HUDEP-2 (cell line): ENCODE results near the gene AMOTL1.
"Not testable (repeated sequence)": the region's sequence is repeated elsewhere in the genome, so short reads cannot be mapped to it uniquely, and the experiment has no call there.

ENCODE experiments used
- DNase-seq, 76 experiments: peaks; one replicate each; lab custom pipeline; 2025; ENCODE audit not compliant: unreplicated experiment in 76 of 76; lab: John Stamatoyannopoulos, UW

Gene AMOTL1

DNA sequence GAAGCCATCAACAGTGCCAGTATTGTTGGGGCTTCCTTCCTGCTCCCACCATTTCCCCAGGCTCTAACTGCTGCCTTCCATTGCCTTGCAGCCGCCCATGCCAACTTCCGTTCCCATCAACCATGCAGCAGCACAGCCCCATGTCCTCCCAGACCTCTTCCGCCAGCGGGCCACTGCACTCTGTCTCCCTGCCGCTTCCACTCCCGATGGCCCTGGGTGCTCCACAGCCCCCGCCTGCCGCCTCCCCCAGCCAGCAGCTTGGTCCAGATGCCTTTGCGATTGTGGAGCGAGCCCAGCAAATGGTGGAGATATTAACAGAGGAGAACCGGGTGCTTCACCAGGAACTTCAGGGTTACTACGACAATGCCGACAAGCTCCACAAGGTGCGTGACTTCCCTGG is 53.3 kb downstream of the AMOTL1 start:
- DNase-seq, result no peak

DNA sequence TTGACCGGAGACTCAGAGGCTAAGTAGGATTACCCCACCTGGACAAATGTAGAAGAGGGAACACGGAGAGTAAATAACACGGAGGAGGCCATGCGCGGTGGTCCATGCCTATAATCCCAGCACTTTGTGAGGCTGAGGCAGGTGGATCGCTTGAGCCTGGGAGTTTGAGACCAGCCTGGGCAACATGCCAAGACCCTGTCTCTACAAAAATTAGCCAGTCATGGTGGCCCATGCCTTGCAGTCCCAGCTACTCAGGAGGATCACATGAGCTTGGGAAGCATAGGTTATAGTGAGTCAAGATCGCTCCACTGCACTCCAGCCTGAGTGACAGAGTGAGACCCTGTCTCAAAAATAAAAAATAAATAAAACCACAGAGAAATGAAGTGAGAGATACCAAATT is 53.9 kb downstream of the AMOTL1 start:
- no peak for DNase-seq

DNA sequence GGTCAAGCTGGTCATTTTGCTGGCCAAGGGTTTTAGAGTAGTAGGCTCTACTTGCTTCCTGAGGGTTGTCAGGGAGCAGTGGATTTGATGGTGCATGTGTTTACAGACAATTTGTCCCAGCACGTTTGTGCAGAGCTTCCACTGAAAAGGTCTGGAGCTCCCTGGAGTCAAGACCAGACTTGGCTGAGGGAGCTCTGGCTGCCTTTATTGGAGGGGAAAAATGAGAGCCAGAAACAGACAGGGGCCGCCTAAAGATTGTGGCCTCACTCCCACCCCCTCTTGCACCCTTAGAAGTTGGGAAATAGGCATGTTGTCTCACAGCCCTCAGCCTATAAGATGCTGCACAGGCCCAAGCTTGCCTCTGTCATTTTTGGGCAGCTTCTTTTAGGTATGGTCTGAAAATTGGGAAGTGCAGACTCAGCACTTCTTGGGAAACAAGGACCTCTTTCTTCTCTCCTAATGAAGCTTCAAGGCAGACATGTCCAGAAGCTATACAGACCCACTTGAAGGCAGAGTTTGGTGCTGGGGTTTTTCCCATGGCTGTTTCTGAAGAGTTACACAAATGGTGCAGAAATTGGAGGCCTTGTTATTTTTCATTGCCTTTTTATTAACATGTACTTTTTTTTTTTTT is 55.1 kb downstream of the AMOTL1 start:
- DNase-seq, result no peak

DNA sequence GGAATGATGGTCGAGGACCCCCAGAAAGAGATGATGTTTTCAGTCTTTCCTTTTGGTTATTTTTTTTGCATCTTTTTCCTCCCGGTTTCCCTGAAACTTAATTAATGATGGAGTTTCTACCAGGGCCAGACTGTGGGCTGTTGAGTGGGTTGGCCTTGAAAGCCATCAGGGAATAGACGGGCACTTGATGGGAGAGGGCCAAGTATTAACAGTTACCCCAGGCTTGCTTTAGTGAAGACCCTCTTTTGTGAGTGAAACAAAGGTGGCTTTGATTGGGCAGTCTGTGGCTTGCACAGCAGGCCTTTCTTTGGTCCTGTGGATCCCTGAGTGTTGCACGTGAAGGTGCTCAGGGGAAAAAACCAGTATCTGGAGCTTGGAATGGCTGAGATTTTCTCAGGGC is 56.9 kb downstream of the AMOTL1 start:
- DNase-seq, result no peak

DNA sequence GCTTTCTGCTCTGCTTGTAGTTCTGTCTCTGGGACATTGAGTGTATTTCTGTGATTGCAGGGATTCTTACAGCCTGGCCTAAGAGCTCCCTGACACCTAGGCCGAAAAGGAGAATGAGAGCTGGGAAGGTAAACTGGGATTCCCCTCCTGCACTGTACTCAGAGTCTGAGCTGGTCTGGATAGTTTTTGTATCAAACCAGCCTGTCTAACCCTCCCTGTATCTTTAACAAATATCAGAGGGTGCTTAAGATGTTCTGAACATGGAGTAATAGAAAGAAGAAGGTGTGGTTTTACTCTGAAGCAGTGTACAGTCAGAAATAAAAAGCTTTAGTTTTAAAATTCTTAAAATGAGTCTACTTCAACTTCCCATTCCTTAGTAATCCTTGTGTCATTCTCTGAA is 57.3 kb downstream of the AMOTL1 start:
- no peak for DNase-seq

DNA sequence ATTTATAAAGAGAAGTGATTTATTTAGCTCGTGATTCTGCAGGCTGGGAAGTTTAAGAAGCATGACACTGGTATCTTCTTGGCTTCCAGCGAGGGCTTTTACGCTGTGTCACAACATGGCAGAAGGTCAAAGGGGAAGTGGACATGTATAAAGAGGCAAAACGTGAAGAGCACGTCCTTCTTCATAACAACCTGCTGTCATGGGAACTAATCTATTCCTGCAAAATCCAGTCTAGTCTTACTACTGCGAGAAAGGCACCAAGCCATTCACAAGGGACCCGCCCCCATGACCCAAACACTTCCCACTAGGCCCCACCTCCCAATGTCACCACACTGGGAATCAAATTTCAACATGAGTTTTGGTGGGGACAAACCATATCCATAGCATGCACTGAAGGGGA is 58.3 kb downstream of the AMOTL1 start:
- DNase-seq, result no peak

DNA sequence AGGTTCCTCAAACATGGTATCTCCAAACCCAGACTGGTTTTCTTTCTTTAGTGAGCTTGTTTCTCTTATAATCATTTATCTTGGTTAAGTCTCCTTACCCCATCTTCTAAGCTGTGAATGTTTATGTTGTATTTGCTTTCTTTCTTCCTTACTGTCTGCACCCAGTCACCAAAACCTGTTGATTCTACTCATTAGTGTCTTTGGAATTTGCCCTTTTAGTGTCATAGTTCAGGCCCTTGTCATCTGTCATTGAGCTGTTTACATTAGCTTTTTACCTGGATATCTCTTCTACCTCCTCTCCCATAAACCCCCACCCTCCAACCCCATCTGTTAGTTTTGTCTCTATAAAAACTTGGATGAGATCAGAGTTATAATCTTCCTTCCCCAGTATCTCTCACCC is 59.9 kb downstream of the AMOTL1 start:
- no peak for DNase-seq

DNA sequence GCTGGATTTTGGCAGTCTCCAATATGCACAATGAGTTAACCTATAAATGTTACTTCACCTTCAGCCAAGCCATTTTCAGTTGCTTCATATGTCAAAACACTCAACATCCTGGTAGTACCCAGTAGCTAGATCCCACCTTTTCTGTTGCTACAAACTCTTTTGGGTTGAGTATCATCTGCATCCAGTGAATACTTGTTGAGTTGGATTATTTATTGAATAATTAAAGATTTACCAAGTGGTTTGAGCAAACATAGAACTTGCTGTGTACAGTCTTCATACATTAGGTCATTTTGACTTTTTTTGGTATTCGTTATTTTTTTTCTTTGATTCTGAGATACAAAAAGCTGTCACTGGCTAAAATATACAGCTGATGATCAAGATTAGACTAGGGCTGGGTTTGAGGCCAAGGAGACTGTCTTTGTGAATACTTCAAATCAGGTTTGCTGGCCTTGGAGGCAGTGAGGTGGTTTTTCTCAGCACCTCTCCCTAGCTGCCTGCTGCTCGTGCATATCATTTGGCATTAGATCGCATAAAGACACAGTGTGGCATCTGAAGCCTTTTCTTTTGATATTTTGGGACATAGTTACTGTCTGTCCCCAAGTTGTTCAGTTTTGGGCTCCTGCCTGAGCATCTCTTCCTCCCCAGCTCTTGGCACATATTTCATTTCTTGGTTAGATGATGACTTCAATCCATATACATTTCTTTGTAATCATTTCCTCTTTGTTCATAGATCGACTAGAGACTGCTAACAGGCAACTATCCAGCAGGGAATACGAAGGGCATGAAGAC is 62.8 kb downstream of the AMOTL1 start:
- DNase-seq, result no peak

DNA sequence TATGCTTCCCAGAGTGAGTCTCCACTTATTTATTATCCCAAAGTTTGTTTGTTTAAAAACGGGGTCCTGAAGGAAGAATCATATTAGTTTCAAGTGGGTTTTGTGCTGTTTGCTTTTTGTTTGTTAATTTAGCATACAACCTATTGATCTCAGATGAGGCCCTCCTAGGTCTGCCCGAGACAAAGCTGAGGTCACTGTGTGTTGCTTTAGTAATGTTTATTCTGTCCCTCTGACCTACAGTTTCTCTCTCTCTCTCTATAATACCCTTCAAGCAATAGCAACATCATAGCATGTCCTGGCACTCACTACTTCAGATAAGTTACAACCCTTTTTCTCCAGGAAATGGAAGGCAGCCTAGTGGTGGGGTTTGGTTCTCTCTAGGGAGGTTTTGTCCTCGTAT is 63.4 kb downstream of the AMOTL1 start:
- no peak for DNase-seq

DNA sequence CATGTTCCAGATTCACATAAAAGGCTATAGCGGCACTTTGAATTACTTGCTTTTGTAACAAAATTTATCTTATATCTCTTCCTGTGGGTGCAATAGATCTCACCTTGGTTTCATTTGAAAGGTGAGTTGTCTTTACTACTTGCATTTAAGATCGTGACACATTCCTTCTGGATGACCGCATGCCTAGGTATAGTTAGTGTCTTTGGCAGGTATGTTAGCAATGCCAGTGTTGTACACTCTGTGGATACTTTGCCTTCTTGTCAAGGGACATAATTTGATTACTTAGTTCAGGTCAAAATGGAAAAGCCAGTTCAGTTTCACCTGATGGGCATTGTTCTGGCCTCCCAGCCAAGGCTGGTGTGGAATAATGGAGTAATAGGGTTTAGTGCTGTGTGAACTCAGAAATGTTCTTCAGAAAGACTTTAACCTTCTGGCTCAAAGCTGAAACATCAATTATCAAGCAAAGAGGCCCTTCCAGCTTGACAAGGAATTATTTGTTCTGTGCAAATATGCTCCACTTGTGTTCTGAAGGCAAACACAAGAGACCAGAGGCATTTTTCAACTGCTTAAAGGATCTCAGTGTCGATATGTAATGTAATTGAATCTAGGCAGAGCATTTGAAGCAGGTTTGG is 64.6 kb downstream of the AMOTL1 start:
- DNase-seq, result no peak

DNA sequence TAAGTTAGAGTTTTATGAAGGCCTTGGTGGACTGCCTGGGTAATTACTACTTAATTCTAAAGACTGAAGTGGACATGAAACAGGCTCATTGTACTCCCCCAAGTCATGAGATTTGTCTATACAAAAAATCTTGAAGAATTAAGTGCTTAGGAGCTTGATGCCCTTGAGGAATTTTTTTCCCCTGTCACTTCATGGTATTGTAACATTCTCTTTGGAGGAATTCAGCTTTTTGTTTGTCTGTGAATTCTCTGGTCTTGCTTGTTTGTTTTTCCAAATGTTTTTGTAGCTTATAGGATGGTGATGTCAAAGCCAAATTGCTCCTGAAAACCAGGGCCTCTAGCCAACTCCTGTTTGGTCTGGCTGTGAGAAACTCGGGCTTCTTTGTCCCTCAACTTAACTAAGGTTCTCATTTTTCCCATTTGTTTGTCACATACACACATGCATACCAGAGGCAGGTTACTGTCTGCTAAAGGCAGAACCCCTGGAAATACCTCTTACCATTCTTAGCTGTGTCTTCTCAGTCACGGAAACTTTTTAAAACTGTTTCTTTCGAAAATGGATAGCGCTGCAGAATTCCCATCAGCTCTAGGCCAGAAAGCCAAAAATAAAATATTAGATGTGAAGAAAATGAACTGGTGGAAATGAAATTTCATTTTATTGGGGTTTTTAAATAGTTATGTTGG is 66.9 kb downstream of the AMOTL1 start:
- no peak for DNase-seq

DNA sequence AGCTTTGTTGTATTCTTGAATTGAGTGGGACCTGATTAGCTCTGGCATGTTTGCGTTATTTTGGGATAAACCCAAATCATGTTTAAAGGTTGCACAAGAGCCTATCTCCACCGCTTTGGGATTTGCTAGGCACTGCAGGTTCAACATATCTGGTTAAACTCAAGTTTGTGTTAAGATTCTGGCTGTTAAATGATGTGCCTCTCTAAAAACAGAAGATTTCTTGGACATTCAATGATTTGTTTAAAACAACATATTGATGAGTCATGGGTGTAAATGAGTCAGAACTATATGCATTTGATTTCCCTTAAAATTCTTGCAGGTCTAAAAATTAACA is 67.4 kb downstream of the AMOTL1 start:
- no peak for DNase-seq

DNA sequence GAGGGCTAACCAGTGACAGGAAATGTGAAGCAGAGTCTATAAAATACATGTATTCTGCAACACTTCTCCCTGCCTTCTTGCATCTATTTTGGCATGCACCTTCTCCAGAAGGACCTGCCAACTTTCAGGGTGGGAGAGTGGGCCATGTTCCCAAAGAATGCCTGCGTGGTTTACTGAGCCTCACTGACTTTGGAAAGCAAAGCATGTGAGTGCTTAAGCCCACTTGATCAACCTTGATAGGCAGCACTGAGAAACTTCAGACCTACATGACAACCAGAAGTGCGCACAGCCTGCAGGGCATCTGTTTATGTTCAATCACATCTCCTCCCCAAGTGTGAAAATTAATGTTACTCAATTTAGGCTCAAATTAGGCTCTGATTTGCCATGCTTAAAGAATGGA is 69.2 kb downstream of the AMOTL1 start:
- DNase-seq, result no peak

DNA sequence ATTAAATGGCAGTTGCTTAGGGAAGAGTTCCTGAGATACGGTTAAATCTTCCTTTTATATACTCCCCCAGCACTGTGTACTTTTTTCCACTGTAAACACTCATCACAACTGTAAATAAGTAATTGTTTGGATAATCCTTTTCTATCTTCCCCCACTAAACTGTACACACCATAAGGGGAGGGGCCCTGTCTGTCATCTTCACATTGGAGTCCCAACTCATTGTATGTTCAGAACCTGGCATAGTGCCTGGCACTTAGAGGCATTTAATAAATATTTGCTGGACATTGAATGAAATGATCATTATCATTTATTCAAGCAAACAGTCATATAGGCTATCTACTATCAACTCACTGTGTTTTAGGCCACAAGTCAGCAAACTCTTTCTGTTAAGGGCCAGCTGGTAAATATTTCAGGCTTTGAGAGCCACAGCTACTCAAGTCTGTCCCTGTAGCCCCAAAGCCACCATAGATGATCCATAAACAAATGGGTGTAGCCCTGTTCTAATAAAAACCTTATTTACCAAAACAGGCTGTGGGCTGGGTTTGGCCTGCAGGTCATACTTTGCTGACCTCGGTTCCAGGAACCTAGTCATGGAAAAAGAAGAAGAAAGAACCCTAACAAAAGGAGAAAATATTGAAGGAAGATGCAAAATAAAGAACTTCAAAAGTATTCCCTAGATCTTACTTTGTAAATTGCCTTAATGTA is 70.0 kb downstream of the AMOTL1 start:
- DNase-seq, result no peak

DNA sequence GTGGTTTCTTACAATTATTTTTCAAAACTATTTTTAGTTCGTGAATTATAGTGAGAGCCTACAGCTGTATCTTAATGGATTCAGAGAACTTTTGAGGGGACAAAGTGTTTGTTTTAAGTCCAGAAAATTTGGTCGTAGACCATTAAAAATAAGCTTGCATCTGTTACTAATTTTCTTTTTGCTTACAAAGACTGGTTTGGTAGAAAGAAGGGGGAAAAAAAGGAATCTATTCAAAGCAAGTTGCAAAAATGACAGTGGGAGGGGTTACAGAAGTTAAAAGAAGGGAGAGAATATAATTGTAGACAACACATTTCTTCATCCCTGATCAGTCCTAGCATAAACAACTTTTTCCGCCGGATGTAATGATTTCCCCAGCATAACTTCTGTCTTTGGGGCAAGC is 72.1 kb downstream of the AMOTL1 start:
- no peak for DNase-seq

DNA sequence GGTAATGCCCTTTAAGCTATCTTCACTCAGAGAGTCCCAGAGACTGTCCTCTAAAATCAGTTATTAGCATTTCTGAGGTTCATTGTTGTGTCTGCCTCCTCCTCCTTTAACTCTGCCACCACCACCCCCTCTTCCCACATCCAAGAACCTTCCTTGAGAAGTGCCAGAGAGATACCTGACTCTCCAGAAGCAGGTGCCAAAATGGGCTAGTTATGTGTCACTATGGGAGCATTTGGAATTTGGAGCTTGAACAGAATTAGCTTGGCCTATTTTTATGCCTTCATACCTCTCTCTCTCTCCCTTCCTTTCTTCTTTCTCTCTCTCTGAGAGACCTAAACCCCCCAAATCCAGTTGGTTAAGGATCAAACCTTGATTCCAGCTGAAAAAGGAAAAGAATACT is 75.9 kb downstream of the AMOTL1 start:
- DNase-seq, result no peak

DNA sequence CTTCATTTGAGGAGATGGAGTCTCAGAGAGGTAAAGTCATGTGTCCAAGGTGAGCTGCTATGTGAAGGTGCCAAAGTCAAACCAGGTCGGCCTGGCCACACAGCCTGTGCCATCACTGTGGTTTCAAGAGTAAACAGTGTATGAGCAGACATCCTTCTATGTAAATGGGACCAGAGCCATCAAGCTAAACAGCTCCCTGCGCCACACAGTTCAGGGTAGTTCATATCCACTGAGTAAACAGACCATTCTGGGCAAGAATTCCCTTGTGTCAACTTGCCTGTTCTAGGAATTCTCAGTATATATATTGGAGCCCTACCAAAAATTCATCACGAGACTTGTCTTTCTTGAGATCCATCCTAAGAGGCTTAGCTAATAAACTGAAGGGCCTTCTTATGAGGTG is 77.5 kb downstream of the AMOTL1 start:
- DNase-seq, result no peak

DNA sequence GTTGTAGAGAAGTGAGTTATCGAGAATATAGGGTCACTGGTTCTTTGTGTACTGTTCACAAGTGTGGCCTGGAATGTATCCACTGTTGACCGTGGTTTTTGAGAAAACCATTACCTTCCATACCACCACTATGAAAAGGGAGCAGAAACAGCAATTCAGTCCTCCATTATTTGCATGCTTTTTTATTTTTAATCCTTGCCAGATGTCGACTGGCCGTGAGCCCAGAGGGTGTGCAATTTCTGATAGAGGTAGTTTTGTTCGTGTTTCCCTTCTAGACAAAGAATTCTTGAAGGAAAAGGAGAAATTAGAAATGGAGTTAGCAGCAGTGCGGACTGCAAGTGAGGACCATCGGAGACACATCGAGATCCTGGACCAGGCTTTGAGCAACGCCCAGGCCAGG is 81.7 kb downstream of the AMOTL1 start:
- no peak for DNase-seq

DNA sequence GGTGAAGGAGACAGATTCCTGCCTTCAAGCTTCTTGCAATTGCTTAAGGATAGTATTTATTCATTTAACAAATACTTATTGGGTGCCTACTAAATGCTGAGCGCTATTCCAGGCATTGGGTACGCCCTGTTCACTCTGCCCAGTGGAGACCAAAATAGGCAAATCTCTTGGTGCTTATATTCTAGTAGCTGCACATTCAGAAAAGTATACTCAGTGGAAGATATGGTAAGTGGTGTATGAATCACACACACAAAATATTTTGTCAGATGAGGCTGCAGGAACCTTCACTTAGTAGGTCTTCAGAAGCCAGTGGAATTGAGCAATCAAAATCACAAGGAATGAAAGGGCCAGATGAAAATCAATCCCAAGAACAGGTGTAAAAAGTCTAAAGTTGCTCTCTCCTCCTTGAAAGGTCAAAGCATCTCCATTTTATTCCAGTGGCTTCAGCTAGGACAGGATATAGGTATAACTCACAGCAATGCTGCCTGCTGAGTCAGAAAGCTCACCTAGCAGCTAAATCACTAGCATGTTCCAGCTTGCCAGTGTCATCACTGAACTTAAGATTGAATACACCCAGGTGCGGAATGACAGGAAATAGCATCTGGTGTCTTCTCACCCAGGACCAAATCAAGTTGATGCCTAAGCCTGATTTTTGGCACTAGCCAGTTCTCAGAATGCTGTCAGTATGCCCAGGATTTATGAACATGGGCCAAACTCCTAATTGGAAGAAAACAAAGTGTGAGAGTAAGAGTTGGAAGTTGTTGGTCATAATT is 83.9 kb downstream of the AMOTL1 start:
- DNase-seq, result no peak

DNA sequence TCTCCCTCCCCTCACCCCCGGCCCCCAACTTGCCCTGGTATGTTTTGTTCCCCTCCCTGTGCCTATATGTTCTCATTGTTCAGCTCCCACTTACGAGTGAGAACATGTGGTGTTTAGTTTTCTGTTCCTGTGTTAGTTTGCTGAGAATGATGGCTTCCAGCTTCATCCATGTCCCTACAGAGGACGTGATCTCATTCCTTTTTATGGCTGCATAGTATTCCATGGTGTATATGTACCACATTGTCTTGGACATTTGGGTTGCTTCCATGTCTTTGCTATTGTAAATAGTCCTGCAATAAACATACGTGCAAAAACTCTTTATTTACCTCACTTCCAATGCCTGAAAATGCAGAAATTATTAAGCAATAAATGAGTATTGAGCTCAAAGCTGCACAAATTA is 85.1 kb downstream of the AMOTL1 start:
- not testable (repeated sequence) for DNase-seq
